Posterior cingulate gyrus (tissue), 11 donors: ENCODE measurements around the gene KHSRP.
"Not testable (repeated sequence)": the region's sequence is repeated elsewhere in the genome, so short reads cannot be mapped to it uniquely, and the experiment has no call there.

ENCODE experiments used
- DNase-seq, 10 donors: peaks; one replicate each; pipeline versions ENCODE4 v3.0.0 to v3.0.0-alpha.2; 2020 to 2021; ENCODE audit warnings: mixed read lengths in 3 of 10
- intact Hi-C: fragments of 100-400 bp; cut with DNase I; formaldehyde crosslinking; loops from one replicate; pipeline ENCODE4 v1.15.1; 2023

KHSRP gene

GRCh38 chr19:6400062-6400944 is 24.3 kb downstream of the KHSRP start:
- DNase-seq, intact Hi-C loops: not testable (repeated sequence)

GRCh38 chr19:6396305-6396704 is 28.3 kb downstream of the KHSRP start:
- DNase-seq = no peak

GRCh38 chr19:6394831-6395230 is 29.8 kb downstream of the KHSRP start:
- no peak for DNase-seq
- intact Hi-C loops = no loop called here

More at GRCh38 chr19:6396305-6396704, 28.3 kb downstream of the KHSRP start:
- intact Hi-C loops = no loop called here

GRCh38 chr19:6393983-6394412 is 30.6 kb downstream of the KHSRP start:
- intact Hi-C loops = loop anchor here (2.0 kb wide), 1 partner anchor 31 kb away; the partner anchor contains the start of gene KHSRP
- no peak for DNase-seq

GRCh38 chr19:6393074-6393982 is 31.3 kb downstream of the KHSRP start, which contains the start of gene GTF2F1:
TSS of gene GTF2F1 (minus strand) at chr19:6393164. CDS start at chr19:6392995, 169 bp downstream.
- intact Hi-C loops = loop anchor here (2.0 kb wide), 1 partner anchor 31 kb away; the partner anchor contains the start of gene KHSRP
- peak; percentile 92 to 99 (median 96) for DNase-seq

GRCh38 chr19:6392221-6393073 is 32.2 kb downstream of the KHSRP start:
- intact Hi-C loops = loop anchor here (2.0 kb wide), 1 partner anchor 32 kb away; the partner anchor contains the start of gene KHSRP
- no peak for DNase-seq

GRCh38 chr19:6387372-6387771 is 37.2 kb downstream of the KHSRP start:
- no peak for DNase-seq
- intact Hi-C loops = no loop called here

- intact Hi-C loops = no loop called here
- DNase-seq = no peak
These were observed 40.2 kb downstream of the KHSRP start for GRCh38 chr19:6384381-6384780.

GRCh38 chr19:6383188-6383587 is 41.4 kb downstream of the KHSRP start:
- no peak for DNase-seq
- intact Hi-C loops = no loop called here

- intact Hi-C loops = no loop called here
- DNase-seq = no peak
These were observed 43.4 kb downstream of the KHSRP start for GRCh38 chr19:6381030-6381750.

GRCh38 chr19:6379744-6380143 is 44.9 kb downstream of the KHSRP start:
- DNase-seq = no peak
- intact Hi-C loops = no loop called here

GRCh38 chr19:6378486-6378885 is 46.1 kb downstream of the KHSRP start:
- DNase-seq = peak in 1 of 10 donors; percentile 30
- intact Hi-C loops = no loop called here

- intact Hi-C loops = no loop called here
- no peak for DNase-seq
These were observed 46.6 kb downstream of the KHSRP start for GRCh38 chr19:6378041-6378440.

- intact Hi-C loops = no loop called here
- DNase-seq = no peak
These were observed 48.0 kb downstream of the KHSRP start for GRCh38 chr19:6376512-6377190.

GRCh38 chr19:6375411-6376010 is 49.1 kb downstream of the KHSRP start, which contains the start of gene PSPN:
TSS of gene PSPN (minus strand) at chr19:6375933. CDS start at chr19:6375849, 84 bp downstream.
- intact Hi-C loops = no loop called here
- no peak for DNase-seq

GRCh38 chr19:6374711-6375410 is 49.8 kb downstream of the KHSRP start:
- intact Hi-C loops = no loop called here
- no peak for DNase-seq

GRCh38 chr19:6374161-6374709 is 50.4 kb downstream of the KHSRP start:
- no peak for DNase-seq
- intact Hi-C loops = no loop called here
